ENCODE measurements around the gene SAMD15. TPM values are rescaled to one million over a fixed set of nuclear protein-coding genes. Genes with fewer than 3 reads are reported as not detected.

The SAMD15 gene
- total and polyA plus RNA-seq, 2 donors (not counting 1 experiment from before 2014, with no cell fraction given): 0.03 to 0.96 TPM

- Histone ChIP-seq H3K79me2 (ENCODE audit: control insufficient read depth, insufficient read depth, low read length) (no peaks in the 10 kb centered on the region), H2AFZ (ENCODE audit: insufficient read depth, low read depth, low read length, poor library complexity, severe bottlenecking) (no peak overlapping the region), H3K36me3 (replicated peaks in 1 of 2; ENCODE audit: control extremely low read depth in 1 of 2, control insufficient read depth in 1 of 2, extremely low read depth in 1 of 2, insufficient read depth in 2 of 2, low read length in 1 of 2) (peaks cover 0 to 55% of the 10 kb centered on the region in 2 experiments), H3K4me3 (ENCODE audit: control extremely low read depth in 1 of 5, extremely low read depth in 1 of 5, insufficient read depth in 1 of 5, low read depth in 2 of 5, low read length in 4 of 5) (no peak overlapping the region), H3K27me3 (replicated peaks in 1 of 4; ENCODE audit: control extremely low read depth in 1 of 4, control insufficient read depth in 3 of 4, insufficient read depth in 4 of 4, low read length in 3 of 4) (no peaks in the 10 kb centered on the region), H3K27ac (ENCODE audit: low read length in 2 of 2) (no peak overlapping the region), H3K9me3 (ENCODE audit: control extremely low read depth in 1 of 3, control insufficient read depth in 2 of 3, insufficient read depth in 1 of 3, low read length in 2 of 3) (no peaks in the 10 kb centered on the region), H3K4me1 (ENCODE audit: control insufficient read depth in 2 of 2, insufficient read depth in 2 of 2, low read length in 2 of 2) (no peaks in the 10 kb centered on the region), H3K9ac (ENCODE audit: low read length) (no peak overlapping the region), H3K4me2 (replicated peaks; ENCODE audit: low read depth, low read length, poor library complexity, severe bottlenecking) (no peak overlapping the region), H4K20me1 (ENCODE audit: control insufficient read depth, insufficient read depth, low read length, poor library complexity, severe bottlenecking) (no peaks in the 10 kb centered on the region)
- DNase-seq (no peak), ATAC-seq (ENCODE audit: low read depth) (no peak)
- no peaks in the 10 kb centered on the region for H3K27me3 Mint-ChIP-seq
- no peak for TF ChIP-seq EZH2 (IDR thresholded peaks at IDR 0.05; ENCODE audit: borderline replicate concordance, insufficient read depth, low read depth, low read length, poor library complexity, severe bottlenecking)
- TF ChIP-seq CTCF (IDR thresholded peaks at IDR 0.05): no peak
- H3K9me3 Mint-ChIP-seq (ENCODE audit: insufficient read depth): no peaks in the 10 kb centered on the region
- H3K4me1 Mint-ChIP-seq: no peaks in the 10 kb centered on the region
- POLR2A ChIA-PET: interaction anchor here (0.7 kb wide), 1 partner anchor 322 kb away, joined by 4 read pairs; no protein-coding TSS in a partner anchor
- whole genome bisulfite sequencing (ENCODE audit: insufficient coverage): 100% methylated on average over 2 of the region's 4 CpGs
- CTCF ChIA-PET: no interaction called here
- no peak overlapping the region for H3K27ac Mint-ChIP-seq
- no peak overlapping the region for H3K4me3 Mint-ChIP-seq
- intact Hi-C loops (cut with micrococcal nuclease): no loop called here
These were observed 62.7 kb downstream of the SAMD15 start for GRCh38 chr14:77439861-77440260.

Other genes with a start within 250 kb of the SAMD15 start
- 0.12 TPM in 1 of 2 replicates, not detected in the other for gene ZDHHC22, start 235.6 kb upstream of the SAMD15 start, total RNA-seq
- not detected in 2 replicates for gene ZDHHC22, start 235.6 kb upstream of the SAMD15 start, polyA plus RNA-seq
- gene TMEM63C, start 195.6 kb upstream of the SAMD15 start, total RNA-seq: 3.2 and 4.2 TPM in 2 replicates
- 0.59 and 0.63 TPM in 2 replicates for gene TMEM63C, start 195.6 kb upstream of the SAMD15 start, polyA plus RNA-seq
- gene NGB, start 106.2 kb upstream of the SAMD15 start, total RNA-seq: not detected in 2 replicates
- gene NGB, start 106.2 kb upstream of the SAMD15 start, polyA plus RNA-seq: not detected in 2 replicates
- gene POMT2, start 56.5 kb upstream of the SAMD15 start, total RNA-seq: 36.6 and 44.1 TPM in 2 replicates
- 14.3 and 15.8 TPM in 2 replicates for gene POMT2, start 56.5 kb upstream of the SAMD15 start, polyA plus RNA-seq
- gene GSTZ1, start 56.3 kb upstream of the SAMD15 start, total RNA-seq: 25.6 and 26.2 TPM in 2 replicates
- 10.9 and 12.7 TPM in 2 replicates for gene GSTZ1, start 56.3 kb upstream of the SAMD15 start, polyA plus RNA-seq
- gene TMED8, start 285 bp upstream of the SAMD15 start, total RNA-seq: 43.8 and 44.7 TPM in 2 replicates
- gene TMED8, start 285 bp upstream of the SAMD15 start, polyA plus RNA-seq: 13.1 and 18.9 TPM in 2 replicates
- 1.5 TPM in 2 replicates for gene NOXRED1, start 46.1 kb downstream of the SAMD15 start, total RNA-seq
- 0.42 and 0.61 TPM in 2 replicates for gene NOXRED1, start 46.1 kb downstream of the SAMD15 start, polyA plus RNA-seq
- 25.3 and 25.9 TPM in 2 replicates for gene VIPAS39, start 80.2 kb downstream of the SAMD15 start, total RNA-seq
- 14.1 and 17.4 TPM in 2 replicates for gene VIPAS39, start 80.2 kb downstream of the SAMD15 start, polyA plus RNA-seq
- 87.5 and 112 TPM in 2 replicates for gene AHSA1, start 80.7 kb downstream of the SAMD15 start, total RNA-seq
- 82.5 and 83.2 TPM in 2 replicates for gene AHSA1, start 80.7 kb downstream of the SAMD15 start, polyA plus RNA-seq
- 0.30 TPM in 1 of 2 replicates, not detected in the other for gene ISM2, start 121.4 kb downstream of the SAMD15 start, total RNA-seq
- gene ISM2, start 121.4 kb downstream of the SAMD15 start, polyA plus RNA-seq: not detected in 2 replicates
- gene SPTLC2, start 239.3 kb downstream of the SAMD15 start, total RNA-seq: 41.4 and 52.2 TPM in 2 replicates
- gene SPTLC2, start 239.3 kb downstream of the SAMD15 start, polyA plus RNA-seq: 9.4 and 20.9 TPM in 2 replicates

All from B cell (primary cell).